ENCODE results near the gene SCYGR6. TPM values are rescaled to one million over a fixed set of nuclear protein-coding genes. Genes with fewer than 3 reads are reported as not detected.
A peak's percentile ranks its signal among the peaks of the same experiment; 100 is the strongest.

Gene SCYGR6
- total RNA-seq = not detected

- H3K27me3 ChIP-seq = no peaks in the 10 kb centered on the region
- no peaks in the 10 kb centered on the region for H3K4me1 ChIP-seq
- DNase-seq (ENCODE audit: extremely low spot score in 2 of 2) = no peak
- no peak within 1 kb of the TSS for H3K4me3 ChIP-seq
- TF ChIP-seq CTCF (IDR thresholded peaks at IDR 0.05) = no peak
- no peak for TF ChIP-seq POLR2AphosphoS5 (IDR thresholded peaks at IDR 0.05; ENCODE audit: insufficient read depth in 1 of 2, low read depth in 1 of 2)
- TF ChIP-seq POLR2A (IDR thresholded peaks at IDR 0.05) = no peak
- intact Hi-C loops (cut with DNase I) = no loop called here
- no peaks in the 10 kb centered on the region for H3K36me3 ChIP-seq
- no peak within 1 kb of the TSS for H3K27ac ChIP-seq
- no peaks in the 10 kb centered on the region for H3K9me3 ChIP-seq
Measured at GRCh38 chr2:227724394-227725039, at the start of gene SCYGR6. Gene SCYGR6, minus strand, starts transcription at chr2:227724757. Its CDS starts 0 bp downstream, at chr2:227724757.

GRCh38 chr2:227774011-227774624 lies 49.6 kb upstream of the SCYGR6 start:
- no peaks in the 10 kb centered on the region for H3K4me1 ChIP-seq
- no peaks in the 10 kb centered on the region for H3K36me3 ChIP-seq
- DNase-seq (ENCODE audit: extremely low spot score in 2 of 2) = peak in 1 of 2 donors; percentile 22
- no peak overlapping the region for H3K27ac ChIP-seq
- H3K4me3 ChIP-seq = no peak overlapping the region
- intact Hi-C loops (cut with DNase I) = no loop called here
- no peak for TF ChIP-seq POLR2A (IDR thresholded peaks at IDR 0.05)
- no peak for TF ChIP-seq CTCF (IDR thresholded peaks at IDR 0.05)
- no peak for TF ChIP-seq POLR2AphosphoS5 (IDR thresholded peaks at IDR 0.05; ENCODE audit: insufficient read depth in 1 of 2, low read depth in 1 of 2)
- no peaks in the 10 kb centered on the region for H3K27me3 ChIP-seq
- no peaks in the 10 kb centered on the region for H3K9me3 ChIP-seq

GRCh38 chr2:227772932-227773331 lies 48.4 kb upstream of the SCYGR6 start:
- TF ChIP-seq POLR2A (IDR thresholded peaks at IDR 0.05) = no peak
- no peak for TF ChIP-seq POLR2AphosphoS5 (IDR thresholded peaks at IDR 0.05; ENCODE audit: insufficient read depth in 1 of 2, low read depth in 1 of 2)
- TF ChIP-seq CTCF (IDR thresholded peaks at IDR 0.05) = no peak
- intact Hi-C loops (cut with DNase I) = no loop called here

GRCh38 chr2:227772197-227772661 lies 47.7 kb upstream of the SCYGR6 start:
- no peaks in the 10 kb centered on the region for H3K9me3 ChIP-seq
- H3K4me1 ChIP-seq = no peaks in the 10 kb centered on the region
- DNase-seq (ENCODE audit: extremely low spot score in 2 of 2) = no peak
- intact Hi-C loops (cut with DNase I) = no loop called here
- no peaks in the 10 kb centered on the region for H3K27me3 ChIP-seq
- H3K36me3 ChIP-seq = no peaks in the 10 kb centered on the region
- no peak for TF ChIP-seq CTCF (IDR thresholded peaks at IDR 0.05)
- no peak for TF ChIP-seq POLR2AphosphoS5 (IDR thresholded peaks at IDR 0.05; ENCODE audit: insufficient read depth in 1 of 2, low read depth in 1 of 2)
- TF ChIP-seq POLR2A (IDR thresholded peaks at IDR 0.05) = no peak
- H3K27ac ChIP-seq = no peak overlapping the region
- H3K4me3 ChIP-seq = no peak overlapping the region

More at GRCh38 chr2:227772932-227773331, 48.4 kb upstream of the SCYGR6 start:
- Histone ChIP-seq H3K4me3 (no peak overlapping the region), H3K36me3 (no peaks in the 10 kb centered on the region), H3K27me3 (no peaks in the 10 kb centered on the region), H3K9me3 (no peaks in the 10 kb centered on the region), H3K4me1 (no peaks in the 10 kb centered on the region), H3K27ac (no peak overlapping the region)
- DNase-seq (ENCODE audit: extremely low spot score in 2 of 2) = no peak

GRCh38 chr2:227767830-227768229 lies 43.3 kb upstream of the SCYGR6 start:
- Histone ChIP-seq H3K4me1 (no peaks in the 10 kb centered on the region), H3K27me3 (no peaks in the 10 kb centered on the region), H3K4me3 (no peak overlapping the region), H3K36me3 (no peaks in the 10 kb centered on the region), H3K27ac (no peak overlapping the region), H3K9me3 (no peaks in the 10 kb centered on the region)
- intact Hi-C loops (cut with DNase I) = loop anchor here (5.0 kb wide), 1 partner anchor 111 kb away; no protein-coding TSS in a partner anchor
- no peak for TF ChIP-seq CTCF (IDR thresholded peaks at IDR 0.05)
- TF ChIP-seq POLR2A (IDR thresholded peaks at IDR 0.05) = no peak
- no peak for TF ChIP-seq POLR2AphosphoS5 (IDR thresholded peaks at IDR 0.05; ENCODE audit: insufficient read depth in 1 of 2, low read depth in 1 of 2)
- no peak for DNase-seq (ENCODE audit: extremely low spot score in 2 of 2)
